PC-9 (cell line): ENCODE data around the gene MAGED2. TPM values are rescaled to one million over a fixed set of nuclear protein-coding genes. Genes with fewer than 3 reads are reported as not detected.

Experiments used
- total RNA-seq: library from RNA; stranded (reverse); gene quantifications from 2 replicates; pipeline ENCODE4 v1.2.3, GENCODE V29; 2021

Gene MAGED2
- total RNA-seq, 1 experiment from 2014 or later: 108 TPM

Other genes starting within 250 kb of the MAGED2 start
- not detected in 2 replicates for gene ITIH6, start 9.5 kb upstream of the MAGED2 start, total RNA-seq
- not detected in 2 replicates for gene TRO, start 113.1 kb downstream of the MAGED2 start, total RNA-seq
- gene PFKFB1, start 186.4 kb downstream of the MAGED2 start, total RNA-seq: 0.63 and 0.74 TPM in 2 replicates
- 48.0 and 57.7 TPM in 2 replicates for gene APEX2, start 192.6 kb downstream of the MAGED2 start, total RNA-seq
- not detected in 2 replicates for gene ALAS2, start 223.2 kb downstream of the MAGED2 start, total RNA-seq